GM13977 (cell line): ENCODE results near the gene SLC43A1.

Experiments
- DNase-seq: peaks from one replicate; pipeline ENCODE4 v3.0.0; 2012; ENCODE audit warnings: low spot score
- CTCF ChIP-seq: IDR thresholded peaks from 2 replicates; pipeline ENCODE4 v1.5.1; 2012; ENCODE audit warnings: mild to moderate bottlenecking, control low read depth; ENCODE audit not compliant: insufficient read depth; ENCODE audit errors: extremely low read depth, missing control alignments
- in situ Hi-C: fragments of 300-500 bp; cut with MboI; formaldehyde crosslinking; loops from one replicate; pipeline ENCODE4 v1.12.0; 2022; ENCODE audit warnings: low sequenced_read_pairs, low pct_unique_long_range_greater_than_20kb, mixed read lengths, inconsistent platforms; ENCODE audit not compliant: unreplicated experiment

Gene SLC43A1

GRCh38 chr11:57473285-57473841, 42.1 kb downstream of the SLC43A1 start:
- no peak for DNase-seq
- in situ Hi-C loops: no loop called here
- no peak for TF ChIP-seq CTCF

GRCh38 chr11:57471496-57471895, 44.0 kb downstream of the SLC43A1 start:
- in situ Hi-C loops: no loop called here
- DNase-seq: no peak

GRCh38 chr11:57469268-57469667, 46.2 kb downstream of the SLC43A1 start:
- no peak for DNase-seq
- TF ChIP-seq CTCF: no peak
- in situ Hi-C loops: no loop called here

More at GRCh38 chr11:57471496-57471895, 44.0 kb downstream of the SLC43A1 start:
- TF ChIP-seq CTCF: no peak

- DNase-seq: no peak
- in situ Hi-C loops: no loop called here
- no peak for TF ChIP-seq CTCF
These were observed 47.2 kb downstream of the SLC43A1 start for GRCh38 chr11:57468276-57468675.

GRCh38 chr11:57467508-57468157, 47.9 kb downstream of the SLC43A1 start:
- in situ Hi-C loops: no loop called here
- no peak for TF ChIP-seq CTCF

GRCh38 chr11:57466680-57467079, 48.8 kb downstream of the SLC43A1 start:
- no peak for DNase-seq
- TF ChIP-seq CTCF: no peak
- in situ Hi-C loops: no loop called here

More at GRCh38 chr11:57467508-57468157, 47.9 kb downstream of the SLC43A1 start:
- DNase-seq: no peak
